ENCODE data around the gene MCEE. TPM values are rescaled to one million over a fixed set of nuclear protein-coding genes. Genes with fewer than 3 reads are reported as not detected.

The MCEE gene
- total RNA-seq, 4 donors from 2014 or later: 11.9 to 23.7 (median 19.1) TPM

DNA sequence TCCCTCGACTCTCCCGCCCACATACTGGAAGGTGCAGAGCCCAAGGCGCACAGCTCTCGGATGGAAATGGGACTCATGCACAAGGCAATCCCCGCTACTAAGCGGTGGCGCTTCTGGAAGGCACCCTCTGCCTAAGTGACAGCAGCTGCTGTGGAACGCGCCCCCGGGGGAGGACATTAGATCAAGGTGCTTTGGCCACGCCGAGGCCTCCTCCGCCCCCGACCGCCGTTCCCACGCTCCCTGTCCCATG is 202 bp downstream of the MCEE start:
- Histone ChIP-seq H3K27me3 (no peaks in the 10 kb centered on the region), H3K4me1 (peaks cover 4 to 51% (median 18%) of the 10 kb centered on the region in 3 donors), H3K36me3 (peaks cover 2 to 17% of the 10 kb centered on the region in 2 donors), H3K4me3 (peak overlapping the region; percentile 64 to 76), H3K9me3 (no peaks in the 10 kb centered on the region), H3K27ac (peak overlapping the region; percentile 76 to 98 (median 94))
- WGBS, 2 donors (ENCODE audit: low coverage in 1 of 2): 0% methylated on average over 3 of the region's 17 CpGs; no CpG with 5 or more reads in 1 of the 2 donors
- ATAC-seq: peak; percentile 52
- TF ChIP-seq, protein P1, sequence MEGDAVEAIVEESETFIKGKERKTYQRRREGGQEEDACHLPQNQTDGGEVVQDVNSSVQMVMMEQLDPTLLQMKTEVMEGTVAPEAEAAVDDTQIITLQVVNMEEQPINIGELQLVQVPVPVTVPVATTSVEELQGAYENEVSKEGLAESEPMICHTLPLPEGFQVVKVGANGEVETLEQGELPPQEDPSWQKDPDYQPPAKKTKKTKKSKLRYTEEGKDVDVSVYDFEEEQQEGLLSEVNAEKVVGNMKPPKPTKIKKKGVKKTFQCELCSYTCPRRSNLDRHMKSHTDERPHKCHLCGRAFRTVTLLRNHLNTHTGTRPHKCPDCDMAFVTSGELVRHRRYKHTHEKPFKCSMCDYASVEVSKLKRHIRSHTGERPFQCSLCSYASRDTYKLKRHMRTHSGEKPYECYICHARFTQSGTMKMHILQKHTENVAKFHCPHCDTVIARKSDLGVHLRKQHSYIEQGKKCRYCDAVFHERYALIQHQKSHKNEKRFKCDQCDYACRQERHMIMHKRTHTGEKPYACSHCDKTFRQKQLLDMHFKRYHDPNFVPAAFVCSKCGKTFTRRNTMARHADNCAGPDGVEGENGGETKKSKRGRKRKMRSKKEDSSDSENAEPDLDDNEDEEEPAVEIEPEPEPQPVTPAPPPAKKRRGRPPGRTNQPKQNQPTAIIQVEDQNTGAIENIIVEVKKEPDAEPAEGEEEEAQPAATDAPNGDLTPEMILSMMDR (IDR thresholded peaks at IDR 0.05): peak in 1 of 4 experiments; percentile 25
- TF ChIP-seq EP300 (IDR thresholded peaks at IDR 0.05) (no peak), POLR2AphosphoS5 (IDR thresholded peaks at IDR 0.05) (no peak), POLR2A (IDR thresholded peaks at IDR 0.05) (no peak)

DNA sequence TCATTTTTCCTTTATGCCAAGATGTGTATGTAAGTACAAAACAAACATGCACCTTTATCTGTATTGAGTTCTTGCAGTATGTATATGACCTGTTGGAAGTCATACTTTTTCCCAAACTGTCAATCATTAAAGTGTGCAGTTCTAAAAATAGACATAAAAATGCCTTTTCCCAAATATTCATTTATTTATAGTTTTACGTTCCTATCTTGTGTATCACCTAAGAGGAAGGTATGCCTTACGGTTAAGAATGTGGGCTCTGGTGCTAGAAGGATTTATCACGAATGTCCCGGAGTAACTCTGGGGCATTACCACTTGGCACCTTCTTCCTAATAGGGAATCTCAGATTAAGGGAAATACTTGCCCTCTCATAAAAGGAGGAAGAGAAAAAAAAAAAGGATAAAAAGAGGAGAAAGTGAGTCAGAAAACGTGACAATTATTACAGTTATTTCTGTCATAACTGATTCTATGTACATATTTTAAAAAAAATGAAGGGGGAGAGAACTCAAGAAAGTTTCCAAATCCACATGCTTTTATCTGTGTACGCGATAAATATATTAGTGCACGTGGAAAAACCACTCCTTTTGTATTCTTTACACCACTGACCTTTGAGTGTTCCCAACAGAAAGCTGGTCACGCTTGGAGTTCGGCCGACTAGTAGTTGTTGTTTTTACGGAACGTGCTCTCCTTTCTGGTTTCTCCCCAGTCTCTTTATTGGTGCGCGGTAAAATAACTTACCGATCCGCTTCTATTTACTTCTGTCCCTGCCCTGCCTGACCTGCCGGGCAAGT is 721 bp downstream of the MCEE start:
- Histone ChIP-seq H3K4me3 (peak overlapping the region; percentile 64 to 76), H3K27me3 (no peaks in the 10 kb centered on the region), H3K9me3 (no peaks in the 10 kb centered on the region), H3K27ac (peak overlapping the region; percentile 76 to 98 (median 94)), H3K36me3 (peaks cover 0 to 12% of the 10 kb centered on the region in 2 donors), H3K4me1 (peaks cover 4 to 51% (median 18%) of the 10 kb centered on the region in 3 donors)
- no peak for ATAC-seq
- TF ChIP-seq POLR2A (IDR thresholded peaks at IDR 0.05) (no peak), EP300 (IDR thresholded peaks at IDR 0.05) (no peak), POLR2AphosphoS5 (IDR thresholded peaks at IDR 0.05) (peak; percentile 37)
- TF ChIP-seq, protein P1 (IDR thresholded peaks at IDR 0.05): no peak
- 0 to 5% methylated on average over 16 to 17 of the region's 18 CpGs for WGBS, 2 donors (ENCODE audit: low coverage in 1 of 2)

DNA sequence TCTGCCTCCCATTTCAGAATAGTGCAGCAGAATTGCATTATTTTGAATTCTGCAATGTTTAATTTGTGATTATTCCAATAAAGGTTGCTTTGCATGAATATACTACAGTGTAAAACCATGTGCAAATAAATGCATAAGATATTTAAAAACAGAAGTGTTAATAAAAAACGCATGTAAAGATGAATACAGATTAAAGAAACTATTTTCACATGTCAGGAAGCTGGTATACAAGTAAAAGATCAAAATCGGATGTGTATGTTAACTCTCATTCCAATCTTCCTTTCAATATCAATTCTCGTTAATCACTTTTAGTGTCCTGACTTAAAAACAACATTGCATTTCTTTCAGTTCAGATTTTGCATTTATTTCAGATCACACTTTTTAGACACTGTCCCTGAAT is 3.1 kb downstream of the MCEE start:
- Histone ChIP-seq H3K9me3 (no peaks in the 10 kb centered on the region), H3K4me1 (peaks cover 2 to 37% (median 15%) of the 10 kb centered on the region in 3 donors), H3K27me3 (no peaks in the 10 kb centered on the region), H3K4me3 (no peak overlapping the region), H3K27ac (no peak overlapping the region), H3K36me3 (peaks cover 0 to 16% of the 10 kb centered on the region in 2 donors)
- no peak for ATAC-seq
- WGBS, 2 donors (ENCODE audit: low coverage in 1 of 2): 65 to 78% methylated on average over 3 of the region's 3 CpGs
- TF ChIP-seq, protein P1 (IDR thresholded peaks at IDR 0.05): no peak
- TF ChIP-seq EP300 (IDR thresholded peaks at IDR 0.05) (no peak), POLR2A (IDR thresholded peaks at IDR 0.05) (no peak), POLR2AphosphoS5 (IDR thresholded peaks at IDR 0.05) (no peak)

DNA sequence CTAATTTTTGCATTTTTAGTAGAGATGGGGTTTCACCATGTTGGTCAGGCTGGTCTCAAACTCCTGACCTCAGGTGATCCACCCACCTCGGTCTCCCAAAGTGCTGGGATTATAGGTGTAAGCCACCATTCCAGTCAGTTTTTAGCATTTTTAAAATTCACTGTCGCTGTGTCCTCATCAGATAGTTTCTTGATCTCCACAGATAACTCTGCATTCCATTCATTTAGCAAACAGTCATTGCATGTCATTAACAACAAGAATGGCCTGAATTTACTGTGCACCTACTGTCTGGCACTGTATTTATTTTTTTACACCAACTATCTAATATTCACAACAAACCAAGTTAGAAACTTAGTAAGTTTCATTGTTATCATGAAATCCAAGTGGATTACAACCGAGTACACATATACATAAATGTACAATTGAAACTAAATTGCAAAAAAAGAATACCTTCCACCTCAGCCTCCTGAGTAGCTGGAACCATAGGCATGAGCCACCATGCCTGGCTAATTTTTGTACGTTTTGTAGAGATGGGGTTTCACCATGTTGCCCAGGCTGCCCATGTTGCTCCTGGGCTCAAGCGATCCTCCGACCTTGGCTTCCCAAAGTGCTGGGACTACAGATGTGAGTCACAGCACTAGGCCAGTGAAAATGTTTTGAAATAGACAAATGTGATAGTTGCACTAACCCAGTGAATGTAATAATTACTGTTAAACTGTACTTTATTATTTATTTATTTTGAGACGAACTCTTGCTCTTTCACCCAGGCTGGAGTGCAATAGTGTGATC is 4.3 kb downstream of the MCEE start:
- TF ChIP-seq POLR2A (IDR thresholded peaks at IDR 0.05) (no peak), POLR2AphosphoS5 (IDR thresholded peaks at IDR 0.05) (no peak), EP300 (IDR thresholded peaks at IDR 0.05) (no peak)
- TF ChIP-seq, protein P1 (IDR thresholded peaks at IDR 0.05): no peak
- H3K4me3 ChIP-seq: no peak overlapping the region
- 88 to 96% methylated on average over 4 to 7 of the region's 7 CpGs for WGBS, 2 donors (ENCODE audit: low coverage in 1 of 2)
- no peaks in the 10 kb centered on the region for H3K27me3 ChIP-seq
- H3K27ac ChIP-seq: no peak overlapping the region
- H3K4me1 ChIP-seq: peaks cover 0 to 27% (median 8%) of the 10 kb centered on the region in 3 donors
- no peak for ATAC-seq
- no peaks in the 10 kb centered on the region for H3K9me3 ChIP-seq
- peaks cover 0 to 29% of the 10 kb centered on the region in 2 donors for H3K36me3 ChIP-seq

All from gastroesophageal sphincter (tissue), 4 donors.